OCI-LY1 (cell line): ENCODE results near the gene TMX1.

Experiments
- H2AFZ ChIP-seq: fragments of 200-600 bp; sonication (generic), shearing (Covaris generic); 2 replicates; pipeline ENCODE4 v1.6.0; 2014; ENCODE audit warnings: antibody characterized with exemption, mild to moderate bottlenecking, low read length
- H3F3A ChIP-seq: fragments of 200-600 bp; sonication (generic), shearing (Covaris generic); 2 replicates; pipeline ENCODE4 v1.6.0; 2014; ENCODE audit warnings: mild to moderate bottlenecking, antibody characterized with exemption, low read length, moderate library complexity; ENCODE audit not compliant: insufficient read depth
- H3K27ac ChIP-seq: fragments of 200-600 bp; sonication (generic); 2 replicates; pipeline ENCODE4 v1.5.1; 2014; ENCODE audit warnings: low read length, mixed run types, mild to moderate bottlenecking, low read depth; ENCODE audit not compliant: poor library complexity, severe bottlenecking
- H3K27me3 ChIP-seq: fragments of 200-600 bp; sonication (generic); 2 replicates; pipeline ENCODE4 v1.6.0; 2014; ENCODE audit warnings: antibody characterized with exemption, mild to moderate bottlenecking, low read length, moderate library complexity; ENCODE audit not compliant: insufficient read depth
- H3K36me3 ChIP-seq: fragments of 200-600 bp; sonication (generic); 2 replicates; pipeline ENCODE4 v1.6.1; 2014; ENCODE audit warnings: mild to moderate bottlenecking, antibody characterized with exemption, low read length, moderate library complexity, mixed read lengths; ENCODE audit not compliant: insufficient read depth
- H3K4me1 ChIP-seq: fragments of 200-600 bp; sonication (generic); 2 replicates; pipeline ENCODE4 v1.5.1; 2014; ENCODE audit warnings: mild to moderate bottlenecking, low read length, moderate library complexity; ENCODE audit not compliant: insufficient read depth, severe bottlenecking
- H3K4me2 ChIP-seq: fragments of 200-600 bp; sonication (generic), shearing (Covaris generic); 2 replicates; pipeline ENCODE4 v1.6.1; 2014; ENCODE audit warnings: low read length
- H3K4me3 ChIP-seq: fragments of 200-600 bp; sonication (generic); 2 replicates; pipeline ENCODE4 v1.5.1; 2014; ENCODE audit warnings: low read length, low read depth, mild to moderate bottlenecking, mixed read lengths; ENCODE audit not compliant: poor library complexity, severe bottlenecking
- H3K79me2 ChIP-seq: fragments of 200-600 bp; shearing (Covaris generic); 2 replicates; pipeline ENCODE4 v1.6.1; 2016; ENCODE audit warnings: mixed run types, low read length, mixed read lengths; ENCODE audit not compliant: insufficient read depth
- H3K9ac ChIP-seq: fragments of 200-600 bp; sonication (generic), shearing (Covaris generic); 2 replicates; pipeline ENCODE4 v1.6.1; 2014; ENCODE audit warnings: mild to moderate bottlenecking, low read length, mixed read lengths
- H3K9me2 ChIP-seq: fragments of 200-600 bp; sonication (generic), shearing (Covaris generic); 2 replicates; pipeline ENCODE4 v1.6.1; 2014; ENCODE audit warnings: low read depth, mild to moderate bottlenecking, low read length, mixed read lengths
- H3K9me3 ChIP-seq: fragments of 200-600 bp; shearing (Covaris generic); 2 replicates; pipeline ENCODE4 v1.6.1; 2014; ENCODE audit warnings: low read length, mixed read lengths
- H4K20me1 ChIP-seq: fragments of 200-600 bp; sonication (generic), shearing (Covaris generic); 2 replicates; pipeline ENCODE4 v1.6.0; 2016; ENCODE audit warnings: mild to moderate bottlenecking, low read length; ENCODE audit not compliant: insufficient read depth
- EZH2 ChIP-seq: fragments of 200-600 bp; sonication (generic), shearing (Covaris generic); IDR thresholded peaks from 2 replicates; pipeline ENCODE4 v1.8.0; 2017; ENCODE audit warnings: borderline replicate concordance, mixed run types, mild to moderate bottlenecking, antibody characterized with exemption, low read length, moderate library complexity, mixed read lengths
- TF ChIP-seq, protein P1 (sequence below): fragments of 200-600 bp; sonication (generic), shearing (Covaris generic); IDR thresholded peaks from 2 replicates; pipeline ENCODE4 v1.5.1; 2017; ENCODE audit warnings: mild to moderate bottlenecking, antibody characterized with exemption, low read length, moderate library complexity, mixed read lengths

TMX1 gene

DNA sequence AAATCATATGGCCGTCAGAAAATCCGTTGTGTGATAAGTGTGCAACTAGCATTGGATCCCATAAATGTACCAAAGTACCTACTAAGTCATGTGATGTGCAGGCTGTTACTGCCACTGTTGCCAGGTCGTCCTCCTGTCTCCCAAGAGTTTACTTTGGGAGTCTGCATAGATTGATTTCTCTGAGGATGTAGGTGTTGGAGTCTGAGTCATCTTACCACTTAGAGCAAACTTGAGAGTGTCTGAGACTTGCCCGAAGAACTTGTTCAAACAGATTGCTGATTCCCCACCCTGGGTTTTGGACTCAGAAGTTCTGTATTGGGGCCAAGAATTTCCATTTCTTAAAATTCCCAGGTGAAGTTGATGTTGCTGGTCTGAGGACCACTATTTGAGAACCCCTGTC is 11.4 kb downstream of the TMX1 start:
- Histone ChIP-seq H3K4me2 (no peak overlapping the region), H3K36me3 (peaks cover 99% of the 10 kb centered on the region)

DNA sequence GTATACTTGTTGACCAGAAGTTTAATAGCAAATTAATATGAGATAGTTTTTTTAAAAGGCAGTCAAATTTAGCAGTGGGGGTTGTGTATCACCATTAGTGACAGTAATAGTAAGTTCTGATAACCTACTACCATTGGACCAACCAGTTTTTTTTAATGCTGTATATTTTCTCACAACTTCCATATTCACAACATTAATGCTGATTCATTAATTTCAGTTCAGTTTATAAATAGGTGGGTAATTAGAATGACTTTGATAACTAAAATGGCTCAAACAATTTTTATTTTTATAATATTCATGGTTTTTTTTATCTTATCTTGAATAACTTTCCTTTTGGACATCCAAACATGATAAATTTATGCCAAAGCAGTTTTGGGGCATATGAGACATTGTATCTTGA is 13.8 kb downstream of the TMX1 start:
- H2AFZ ChIP-seq: no peak overlapping the region
- no peak overlapping the region for H3K27ac ChIP-seq
- H3K36me3 ChIP-seq: peaks cover 97% of the 10 kb centered on the region
- H3F3A ChIP-seq: no peaks in the 10 kb centered on the region
- H3K4me3 ChIP-seq: no peak overlapping the region
- no peak for TF ChIP-seq EZH2
- TF ChIP-seq, protein P1, sequence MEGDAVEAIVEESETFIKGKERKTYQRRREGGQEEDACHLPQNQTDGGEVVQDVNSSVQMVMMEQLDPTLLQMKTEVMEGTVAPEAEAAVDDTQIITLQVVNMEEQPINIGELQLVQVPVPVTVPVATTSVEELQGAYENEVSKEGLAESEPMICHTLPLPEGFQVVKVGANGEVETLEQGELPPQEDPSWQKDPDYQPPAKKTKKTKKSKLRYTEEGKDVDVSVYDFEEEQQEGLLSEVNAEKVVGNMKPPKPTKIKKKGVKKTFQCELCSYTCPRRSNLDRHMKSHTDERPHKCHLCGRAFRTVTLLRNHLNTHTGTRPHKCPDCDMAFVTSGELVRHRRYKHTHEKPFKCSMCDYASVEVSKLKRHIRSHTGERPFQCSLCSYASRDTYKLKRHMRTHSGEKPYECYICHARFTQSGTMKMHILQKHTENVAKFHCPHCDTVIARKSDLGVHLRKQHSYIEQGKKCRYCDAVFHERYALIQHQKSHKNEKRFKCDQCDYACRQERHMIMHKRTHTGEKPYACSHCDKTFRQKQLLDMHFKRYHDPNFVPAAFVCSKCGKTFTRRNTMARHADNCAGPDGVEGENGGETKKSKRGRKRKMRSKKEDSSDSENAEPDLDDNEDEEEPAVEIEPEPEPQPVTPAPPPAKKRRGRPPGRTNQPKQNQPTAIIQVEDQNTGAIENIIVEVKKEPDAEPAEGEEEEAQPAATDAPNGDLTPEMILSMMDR: no peak
- no peak overlapping the region for H3K4me2 ChIP-seq
- H3K9ac ChIP-seq: no peak overlapping the region
- no peaks in the 10 kb centered on the region for H3K27me3 ChIP-seq
- H3K4me1 ChIP-seq: no peaks in the 10 kb centered on the region
- H4K20me1 ChIP-seq: no peaks in the 10 kb centered on the region
- H3K9me3 ChIP-seq: no peaks in the 10 kb centered on the region
- no peaks in the 10 kb centered on the region for H3K79me2 ChIP-seq
- H3K9me2 ChIP-seq: no peaks in the 10 kb centered on the region

More for the DNA sequence above, 11.4 kb downstream of the TMX1 start:
- no peak overlapping the region for H3K9ac ChIP-seq
- TF ChIP-seq, protein P1: no peak
- no peak for TF ChIP-seq EZH2
- H3K9me3 ChIP-seq: no peaks in the 10 kb centered on the region
- peaks cover 5% of the 10 kb centered on the region; the same call in 1 of the 2 replicates for H3K79me2 ChIP-seq
- no peak overlapping the region for H3K4me3 ChIP-seq
- H4K20me1 ChIP-seq: no peaks in the 10 kb centered on the region
- H3K27me3 ChIP-seq: no peaks in the 10 kb centered on the region
- H3K4me1 ChIP-seq: peaks cover 7% of the 10 kb centered on the region
- H3K27ac ChIP-seq: no peak overlapping the region
- H3K9me2 ChIP-seq: no peaks in the 10 kb centered on the region
- no peak overlapping the region for H2AFZ ChIP-seq
- H3F3A ChIP-seq: no peaks in the 10 kb centered on the region

DNA sequence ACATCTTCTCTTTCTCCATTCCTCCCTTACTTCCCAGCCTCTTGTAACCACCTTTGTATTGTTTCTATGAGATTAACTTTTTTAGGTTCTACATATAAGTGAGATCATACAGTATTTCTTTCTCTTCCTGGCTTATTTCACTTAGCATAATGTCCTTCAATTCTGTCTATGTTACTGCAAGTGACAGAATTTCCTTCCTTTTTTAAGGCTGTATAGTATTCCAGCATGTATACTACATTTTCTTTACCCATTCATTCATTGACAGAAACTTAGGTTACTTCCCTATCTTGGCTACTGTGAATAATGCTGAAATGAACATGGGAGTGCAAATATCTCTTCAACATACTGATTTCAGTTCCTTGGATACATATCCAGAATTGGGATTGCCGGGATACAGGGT is 18.2 kb downstream of the TMX1 start:
- Histone ChIP-seq H3K9me2 (no peaks in the 10 kb centered on the region), H3K4me1 (no peaks in the 10 kb centered on the region), H3K36me3 (peaks cover 67% of the 10 kb centered on the region), H3K27me3 (no peaks in the 10 kb centered on the region), H3F3A (no peaks in the 10 kb centered on the region), H3K4me3 (no peak overlapping the region), H3K27ac (no peak overlapping the region), H3K79me2 (no peaks in the 10 kb centered on the region), H4K20me1 (no peaks in the 10 kb centered on the region), H3K9ac (no peak overlapping the region), H2AFZ (no peak overlapping the region), H3K9me3 (no peaks in the 10 kb centered on the region), H3K4me2 (no peak overlapping the region)
- TF ChIP-seq EZH2: no peak
- TF ChIP-seq, protein P1: no peak
